Measurements from ENCODE around the gene KDM5A. TPM values are rescaled to one million over a fixed set of nuclear protein-coding genes. Genes with fewer than 3 reads are reported as not detected.

Gene KDM5A
- polyA plus RNA-seq, 1 donor from 2014 or later, result 11.2 TPM

DNA sequence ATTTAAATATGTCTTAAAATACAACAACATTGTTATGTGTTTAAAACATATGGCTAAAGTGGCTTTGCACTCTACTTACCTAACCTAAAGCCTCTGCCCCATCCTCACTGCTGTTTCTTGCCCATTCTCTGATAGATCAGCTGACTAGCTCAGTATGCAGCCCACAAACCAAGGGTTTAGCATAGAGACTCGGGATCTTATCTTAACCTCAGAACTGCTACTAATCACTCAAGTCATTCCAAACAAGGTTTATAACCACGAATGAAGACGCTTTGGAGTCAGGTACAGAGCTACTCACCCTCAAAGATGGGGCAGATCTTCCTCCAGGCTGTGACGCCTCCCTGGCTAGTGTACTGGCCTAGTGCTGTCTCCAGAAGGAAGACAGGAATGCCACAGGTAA, 145.7 kb downstream of the KDM5A start:
- Histone ChIP-seq H3K27ac (ENCODE audit: low read length) (no peak overlapping the region), H2AFZ (ENCODE audit: low read depth, low read length) (no peak overlapping the region), H3K79me2 (replicated peaks; ENCODE audit: insufficient read depth, low read length) (no peaks in the 10 kb centered on the region), H3F3A (ENCODE audit: insufficient read depth, low read length, poor library complexity, severe bottlenecking) (no peaks in the 10 kb centered on the region), H3K36me3 (ENCODE audit: insufficient read depth, low read length) (no peaks in the 10 kb centered on the region), H3K4me2 (ENCODE audit: low read length) (no peak overlapping the region), H3K9me2 (ENCODE audit: insufficient read depth, low read length) (no peaks in the 10 kb centered on the region), H3K27me3 (ENCODE audit: insufficient read depth, low read depth, low read length) (no peaks in the 10 kb centered on the region), H4K20me1 (ENCODE audit: insufficient read depth) (no peaks in the 10 kb centered on the region), H3K9ac (ENCODE audit: low read length) (no peak overlapping the region), H3K9me3 (ENCODE audit: low read length) (no peaks in the 10 kb centered on the region), H3K4me3 (ENCODE audit: low read length) (no peak overlapping the region)
- TF ChIP-seq SMC3 (conservative IDR thresholded peaks at IDR 0.05; ENCODE audit: poor library complexity), result no peak
- no peak for TF ChIP-seq RAD21 (conservative IDR thresholded peaks at IDR 0.05)
- TF ChIP-seq EZH2 (IDR thresholded peaks at IDR 0.05; ENCODE audit: borderline replicate concordance, insufficient read depth, low read length, poor library complexity, severe bottlenecking), result no peak
- no peak for TF ChIP-seq TAF1 (IDR thresholded peaks at IDR 0.05; ENCODE audit: low read depth)
- TF ChIP-seq, protein P1, sequence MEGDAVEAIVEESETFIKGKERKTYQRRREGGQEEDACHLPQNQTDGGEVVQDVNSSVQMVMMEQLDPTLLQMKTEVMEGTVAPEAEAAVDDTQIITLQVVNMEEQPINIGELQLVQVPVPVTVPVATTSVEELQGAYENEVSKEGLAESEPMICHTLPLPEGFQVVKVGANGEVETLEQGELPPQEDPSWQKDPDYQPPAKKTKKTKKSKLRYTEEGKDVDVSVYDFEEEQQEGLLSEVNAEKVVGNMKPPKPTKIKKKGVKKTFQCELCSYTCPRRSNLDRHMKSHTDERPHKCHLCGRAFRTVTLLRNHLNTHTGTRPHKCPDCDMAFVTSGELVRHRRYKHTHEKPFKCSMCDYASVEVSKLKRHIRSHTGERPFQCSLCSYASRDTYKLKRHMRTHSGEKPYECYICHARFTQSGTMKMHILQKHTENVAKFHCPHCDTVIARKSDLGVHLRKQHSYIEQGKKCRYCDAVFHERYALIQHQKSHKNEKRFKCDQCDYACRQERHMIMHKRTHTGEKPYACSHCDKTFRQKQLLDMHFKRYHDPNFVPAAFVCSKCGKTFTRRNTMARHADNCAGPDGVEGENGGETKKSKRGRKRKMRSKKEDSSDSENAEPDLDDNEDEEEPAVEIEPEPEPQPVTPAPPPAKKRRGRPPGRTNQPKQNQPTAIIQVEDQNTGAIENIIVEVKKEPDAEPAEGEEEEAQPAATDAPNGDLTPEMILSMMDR (IDR thresholded peaks at IDR 0.05; ENCODE audit: poor library complexity, severe bottlenecking), result no peak
- TF ChIP-seq EP300 (conservative IDR thresholded peaks at IDR 0.05; ENCODE audit: poor library complexity, severe bottlenecking), result no peak
- TF ChIP-seq, protein P2, sequence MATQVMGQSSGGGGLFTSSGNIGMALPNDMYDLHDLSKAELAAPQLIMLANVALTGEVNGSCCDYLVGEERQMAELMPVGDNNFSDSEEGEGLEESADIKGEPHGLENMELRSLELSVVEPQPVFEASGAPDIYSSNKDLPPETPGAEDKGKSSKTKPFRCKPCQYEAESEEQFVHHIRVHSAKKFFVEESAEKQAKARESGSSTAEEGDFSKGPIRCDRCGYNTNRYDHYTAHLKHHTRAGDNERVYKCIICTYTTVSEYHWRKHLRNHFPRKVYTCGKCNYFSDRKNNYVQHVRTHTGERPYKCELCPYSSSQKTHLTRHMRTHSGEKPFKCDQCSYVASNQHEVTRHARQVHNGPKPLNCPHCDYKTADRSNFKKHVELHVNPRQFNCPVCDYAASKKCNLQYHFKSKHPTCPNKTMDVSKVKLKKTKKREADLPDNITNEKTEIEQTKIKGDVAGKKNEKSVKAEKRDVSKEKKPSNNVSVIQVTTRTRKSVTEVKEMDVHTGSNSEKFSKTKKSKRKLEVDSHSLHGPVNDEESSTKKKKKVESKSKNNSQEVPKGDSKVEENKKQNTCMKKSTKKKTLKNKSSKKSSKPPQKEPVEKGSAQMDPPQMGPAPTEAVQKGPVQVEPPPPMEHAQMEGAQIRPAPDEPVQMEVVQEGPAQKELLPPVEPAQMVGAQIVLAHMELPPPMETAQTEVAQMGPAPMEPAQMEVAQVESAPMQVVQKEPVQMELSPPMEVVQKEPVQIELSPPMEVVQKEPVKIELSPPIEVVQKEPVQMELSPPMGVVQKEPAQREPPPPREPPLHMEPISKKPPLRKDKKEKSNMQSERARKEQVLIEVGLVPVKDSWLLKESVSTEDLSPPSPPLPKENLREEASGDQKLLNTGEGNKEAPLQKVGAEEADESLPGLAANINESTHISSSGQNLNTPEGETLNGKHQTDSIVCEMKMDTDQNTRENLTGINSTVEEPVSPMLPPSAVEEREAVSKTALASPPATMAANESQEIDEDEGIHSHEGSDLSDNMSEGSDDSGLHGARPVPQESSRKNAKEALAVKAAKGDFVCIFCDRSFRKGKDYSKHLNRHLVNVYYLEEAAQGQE (IDR thresholded peaks at IDR 0.05; ENCODE audit: borderline replicate concordance), result no peak
- no peak for TF ChIP-seq POLR2AphosphoS5 (IDR thresholded peaks at IDR 0.05)
- no peak for TF ChIP-seq MXI1 (conservative IDR thresholded peaks at IDR 0.05; ENCODE audit: poor library complexity, severe bottlenecking)

DNA sequence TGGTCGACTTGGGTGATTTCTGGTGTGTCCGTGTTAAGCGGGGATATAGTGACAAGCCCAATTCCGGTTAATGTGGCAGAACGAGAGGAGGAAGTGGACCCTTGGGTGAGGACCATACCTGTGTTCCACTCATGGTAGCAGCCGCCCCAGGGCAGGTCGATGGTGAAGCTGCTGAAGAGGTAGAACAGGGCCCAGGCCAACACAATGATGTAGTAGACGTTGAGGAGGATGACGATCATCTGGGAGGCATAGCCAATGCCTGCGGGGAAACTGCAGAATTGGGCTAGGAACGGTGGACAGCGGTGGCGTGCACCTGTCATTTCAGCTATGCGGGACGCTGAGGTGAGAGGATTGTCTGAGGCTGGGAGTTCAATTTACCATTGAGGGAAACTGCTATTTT, 146.6 kb downstream of the KDM5A start:
- H3K9me2 ChIP-seq (ENCODE audit: insufficient read depth, low read length), result no peaks in the 10 kb centered on the region

More for the DNA sequence above, 146.6 kb downstream of the KDM5A start:
- Histone ChIP-seq H3K4me3 (ENCODE audit: low read length) (no peak overlapping the region), H3K4me2 (ENCODE audit: low read length) (no peak overlapping the region), H3K9ac (ENCODE audit: low read length) (no peak overlapping the region), H3K36me3 (ENCODE audit: insufficient read depth, low read length) (no peaks in the 10 kb centered on the region), H2AFZ (ENCODE audit: low read depth, low read length) (no peak overlapping the region), H4K20me1 (ENCODE audit: insufficient read depth) (no peaks in the 10 kb centered on the region), H3K27me3 (ENCODE audit: insufficient read depth, low read depth, low read length) (no peaks in the 10 kb centered on the region), H3F3A (ENCODE audit: insufficient read depth, low read length, poor library complexity, severe bottlenecking) (no peaks in the 10 kb centered on the region), H3K27ac (ENCODE audit: low read length) (no peak overlapping the region), H3K79me2 (replicated peaks; ENCODE audit: insufficient read depth, low read length) (no peaks in the 10 kb centered on the region), H3K9me3 (ENCODE audit: low read length) (no peaks in the 10 kb centered on the region)
- no peak for TF ChIP-seq SMC3 (conservative IDR thresholded peaks at IDR 0.05; ENCODE audit: poor library complexity)
- TF ChIP-seq MXI1 (conservative IDR thresholded peaks at IDR 0.05; ENCODE audit: poor library complexity, severe bottlenecking), result no peak
- TF ChIP-seq, protein P1 (IDR thresholded peaks at IDR 0.05; ENCODE audit: poor library complexity, severe bottlenecking), result no peak
- TF ChIP-seq POLR2AphosphoS5 (IDR thresholded peaks at IDR 0.05), result no peak
- TF ChIP-seq, protein P2 (IDR thresholded peaks at IDR 0.05; ENCODE audit: borderline replicate concordance), result no peak
- TF ChIP-seq RAD21 (conservative IDR thresholded peaks at IDR 0.05), result no peak
- no peak for TF ChIP-seq EP300 (conservative IDR thresholded peaks at IDR 0.05; ENCODE audit: poor library complexity, severe bottlenecking)
- TF ChIP-seq EZH2 (IDR thresholded peaks at IDR 0.05; ENCODE audit: borderline replicate concordance, insufficient read depth, low read length, poor library complexity, severe bottlenecking), result no peak
- no peak for TF ChIP-seq TAF1 (IDR thresholded peaks at IDR 0.05; ENCODE audit: low read depth)
